ENCODE results near the gene KLHL33. TPM values are rescaled to one million over a fixed set of nuclear protein-coding genes. Genes with fewer than 3 reads are reported as not detected.

KLHL33 gene
- total and polyA plus RNA-seq, 8 donors = 0.08 to 0.34 (median 0.13) TPM

- Histone ChIP-seq H3K36me3 (no peaks in the 10 kb centered on the region), H3K4me3 (no peak overlapping the region), H3K4me1 (peaks cover 13 to 16% (median 13%) of the 10 kb centered on the region in 3 donors), H3K27me3 (no peaks in the 10 kb centered on the region), H3K9me3 (no peaks in the 10 kb centered on the region), H3K27ac (no peak overlapping the region)
- FAIRE-seq (no peak), DNase-seq (no peak), ATAC-seq (no peak)
- intact Hi-C loops (cut with DNase I) = no loop called here
- 47 to 49% methylated on average over 2 of the region's 2 CpGs for WGBS, 2 donors
- no peak for TF ChIP-seq CTCF (IDR thresholded peaks at IDR 0.05)
These were observed 14.7 kb downstream of the KLHL33 start for GRCh38 chr14:20421267-20421666.

GRCh38 chr14:20419419-20419818 is 16.5 kb downstream of the KLHL33 start:
- FAIRE-seq (no peak), ATAC-seq (no peak), DNase-seq (no peak)
- intact Hi-C loops (cut with DNase I) = no loop called here
- Histone ChIP-seq H3K27me3 (no peaks in the 10 kb centered on the region), H3K27ac (no peak overlapping the region), H3K36me3 (no peaks in the 10 kb centered on the region), H3K4me1 (peaks cover 13 to 16% (median 13%) of the 10 kb centered on the region in 3 donors), H3K9me3 (no peaks in the 10 kb centered on the region), H3K4me3 (no peak overlapping the region)
- 80 to 94% methylated on average over 1 of the region's 1 CpG for WGBS, 2 donors
- TF ChIP-seq CTCF (IDR thresholded peaks at IDR 0.05) = no peak

GRCh38 chr14:20418501-20418909 is 17.5 kb downstream of the KLHL33 start:
- no peaks in the 10 kb centered on the region for H3K27me3 ChIP-seq
- no peak for TF ChIP-seq CTCF (IDR thresholded peaks at IDR 0.05)
- no peaks in the 10 kb centered on the region for H3K36me3 ChIP-seq
- DNase-seq (no peak), ATAC-seq (peak; percentile 66 to 80 (median 74)), FAIRE-seq (no peak)
- intact Hi-C loops (cut with DNase I) = no loop called here
- WGBS, 2 donors = 35 to 36% methylated on average over 2 of the region's 2 CpGs
- H3K9me3 ChIP-seq = no peaks in the 10 kb centered on the region
- H3K4me3 ChIP-seq = no peak overlapping the region
- peaks cover 13 to 16% (median 13%) of the 10 kb centered on the region in 3 donors for H3K4me1 ChIP-seq
- peak overlapping the region in 1 of 4 donors; percentile 3 for H3K27ac ChIP-seq

- H3K27me3 ChIP-seq = no peaks in the 10 kb centered on the region
- ATAC-seq (peak in 3 of 4 donors; percentile 13 to 45 (median 33)), DNase-seq (no peak), FAIRE-seq (no peak)
- intact Hi-C loops (cut with DNase I) = no loop called here
- H3K9me3 ChIP-seq = no peaks in the 10 kb centered on the region
- 43 to 52% methylated on average over 7 of the region's 7 CpGs for WGBS, 2 donors
- H3K4me3 ChIP-seq = no peak overlapping the region
- peaks cover 13 to 16% (median 13%) of the 10 kb centered on the region in 3 donors for H3K4me1 ChIP-seq
- peak overlapping the region in 1 of 4 donors; percentile 33 for H3K27ac ChIP-seq
- no peaks in the 10 kb centered on the region for H3K36me3 ChIP-seq
- no peak for TF ChIP-seq CTCF (IDR thresholded peaks at IDR 0.05)
These were observed 18.4 kb downstream of the KLHL33 start for GRCh38 chr14:20417250-20418186.

GRCh38 chr14:20416223-20416622 is 19.7 kb downstream of the KLHL33 start:
- WGBS, 2 donors = 85 to 93% methylated on average over 2 of the region's 2 CpGs
- H3K36me3 ChIP-seq = no peaks in the 10 kb centered on the region
- H3K27me3 ChIP-seq = no peaks in the 10 kb centered on the region
- no peak overlapping the region for H3K27ac ChIP-seq
- TF ChIP-seq CTCF (IDR thresholded peaks at IDR 0.05) = no peak
- FAIRE-seq = no peak
- no peak overlapping the region for H3K4me3 ChIP-seq
- intact Hi-C loops (cut with DNase I) = no loop called here
- peaks cover 13 to 19% (median 16%) of the 10 kb centered on the region in 3 donors for H3K4me1 ChIP-seq
- no peak for ATAC-seq
- DNase-seq = no peak
- H3K9me3 ChIP-seq = no peaks in the 10 kb centered on the region
